GM23248 (cell line): ENCODE data around the gene TTLL1.

Source experiments
- EZH2 ChIP-seq: fragments of 200-600 bp; sonication (generic); IDR thresholded peaks from 2 replicates; pipeline ENCODE4 v1.6.1; 2018; ENCODE audit warnings: antibody characterized with exemption, mild to moderate bottlenecking; ENCODE audit not compliant: insufficient read depth, poor library complexity, severe bottlenecking
- EZH2phosphoT487 ChIP-seq: fragments of 200-600 bp; sonication (generic); IDR thresholded peaks from 2 replicates; pipeline ENCODE4 v1.6.1; 2018; ENCODE audit warnings: antibody characterized with exemption, moderate library complexity, mild to moderate bottlenecking, low read depth; ENCODE audit not compliant: insufficient read depth

GRCh38 chr22:42990131-42990838, 98.9 kb downstream of the TTLL1 start:
- TF ChIP-seq EZH2 (no peak), EZH2phosphoT487 (no peak)
